K562 (cell line): ENCODE data around the gene SAMD8. TPM values are rescaled to one million over a fixed set of nuclear protein-coding genes. Genes with fewer than 3 reads are reported as not detected.
A peak's percentile ranks its signal among the peaks of the same experiment; 100 is the strongest.

Experiments
- CTBP1 ChIP-seq: fragments of 450-650 bp; IDR thresholded peaks from 2 replicates; pipeline ENCODE4 v1.6.1; 2016; ENCODE audit warnings: borderline replicate concordance
- DIDO1 ChIP-seq: fragments of 450-650 bp; IDR thresholded peaks from 2 replicates; pipeline ENCODE4 v1.6.1; 2016; ENCODE audit warnings: low read depth, missing biosample characterization, missing genetic modification characterization
- ETS2 ChIP-seq: IDR thresholded peaks from 2 replicates; pipeline ENCODE4 v1.6.1; 2016; ENCODE audit warnings: borderline replicate concordance, missing genetic modification characterization, mild to moderate bottlenecking, moderate library complexity, missing compliant biosample characterization; ENCODE audit not compliant: poor library complexity, severe bottlenecking
- FOXA1 ChIP-seq: fragments of 450-650 bp; IDR thresholded peaks from 2 replicates; pipeline ENCODE4 v1.6.1; 2016; ENCODE audit warnings: mild to moderate bottlenecking, borderline replicate concordance
- ID3 ChIP-seq, 2 experiments: fragments of 250-450 bp in 1 of 2; fragments of 450-650 bp in 1 of 2; sonication (Bioruptor Pico) in 1 of 2; IDR thresholded peaks; 2 replicates each; pipeline versions ENCODE4 v1.6.1 to v1.8.0; 2016 to 2021; ENCODE audit warnings: mild to moderate bottlenecking in 2 of 2, moderate library complexity in 2 of 2, missing compliant biosample characterization in 1 of 2, missing genetic modification characterization in 1 of 2
- LARP7 ChIP-seq: fragments of 450-650 bp; IDR thresholded peaks from 2 replicates; pipeline ENCODE4 v1.6.1; 2016
- LCOR ChIP-seq: sonication (generic); formaldehyde crosslinking; IDR thresholded peaks from 2 replicates; pipeline ENCODE4 v1.8.0; 2022; ENCODE audit warnings: mild to moderate bottlenecking, missing genetic modification reagents
- MTA1 ChIP-seq: fragments of 450-650 bp; IDR thresholded peaks from 2 replicates; pipeline ENCODE4 v1.6.1; 2017; ENCODE audit warnings: borderline replicate concordance
- MTA2 ChIP-seq: fragments of 450-650 bp; IDR thresholded peaks from 2 replicates; pipeline ENCODE4 v1.6.1; 2016; ENCODE audit warnings: low read depth
- MYNN ChIP-seq, 2 experiments: sonication (generic); formaldehyde crosslinking in 1 of 2; IDR thresholded peaks; 2 replicates each; pipeline versions ENCODE4 v1.5.0 to v1.6.1; 2016 to 2020; ENCODE audit warnings: antibody characterized with exemption in 1 of 2, missing genetic modification reagents in 1 of 2
- NFE2L1 ChIP-seq: fragments of 450-650 bp; IDR thresholded peaks from 2 replicates; pipeline ENCODE4 v1.6.1; 2016; ENCODE audit warnings: missing genetic modification characterization, low read depth, mild to moderate bottlenecking, missing compliant biosample characterization, moderate library complexity, borderline replicate concordance
- NFIC ChIP-seq: fragments of 450-650 bp; IDR thresholded peaks from 2 replicates; pipeline ENCODE4 v1.6.1; 2017; ENCODE audit warnings: mild to moderate bottlenecking, inconsistent platforms
- RFX7 ChIP-seq: fragments of 250-450 bp; sonication (Bioruptor Pico); IDR thresholded peaks from 2 replicates; pipeline ENCODE4 v1.5.1; 2021; ENCODE audit warnings: mild to moderate bottlenecking
- SETDB1 ChIP-seq: IDR thresholded peaks from one replicate; pipeline ENCODE4 v1.6.1; 2012; ENCODE audit warnings: low read length, control low read depth, inconsistent platforms
- SIRT6 ChIP-seq: IDR thresholded peaks from one replicate; pipeline ENCODE4 v1.6.1; 2012; ENCODE audit warnings: low read depth, mild to moderate bottlenecking, control low read depth, inconsistent platforms, low read length, moderate library complexity
- TCF15 ChIP-seq: fragments of 250-450 bp; sonication (Bioruptor Pico); IDR thresholded peaks from 2 replicates; pipeline ENCODE4 v1.8.0; 2022; ENCODE audit warnings: moderate library complexity, mild to moderate bottlenecking, inconsistent platforms
- TGIF2 ChIP-seq: sonication (generic); formaldehyde crosslinking; IDR thresholded peaks from 2 replicates; pipeline ENCODE4 v1.8.1; 2022; ENCODE audit warnings: mild to moderate bottlenecking, missing genetic modification reagents, moderate library complexity
- THRAP3 ChIP-seq: fragments of 450-650 bp; IDR thresholded peaks from 2 replicates; pipeline ENCODE4 v1.6.1; 2016; ENCODE audit warnings: mild to moderate bottlenecking, inconsistent platforms, borderline replicate concordance
- ZBTB26 ChIP-seq: fragments of 450-650 bp; formaldehyde crosslinking; IDR thresholded peaks from 2 replicates; pipeline ENCODE4 v1.4.0; 2022; ENCODE audit warnings: missing genetic modification characterization
- ZFP1 ChIP-seq: fragments of 450-650 bp; formaldehyde crosslinking; IDR thresholded peaks from 2 replicates; pipeline ENCODE4 v1.4.0; 2020; ENCODE audit warnings: mild to moderate bottlenecking, mixed read lengths
- ZNF133 ChIP-seq: fragments of 250-450 bp; sonication (Bioruptor Pico); IDR thresholded peaks from 2 replicates; pipeline ENCODE4 v1.4.0; 2020; ENCODE audit warnings: mild to moderate bottlenecking
- ZNF551 ChIP-seq: fragments of 250-450 bp; sonication (Bioruptor Pico); IDR thresholded peaks from 2 replicates; pipeline ENCODE4 v1.5.0; 2021; ENCODE audit warnings: mild to moderate bottlenecking, moderate library complexity
- ZNF778 ChIP-seq: fragments of 450-650 bp; formaldehyde crosslinking; IDR thresholded peaks from 2 replicates; pipeline ENCODE4 v1.4.0; 2020; ENCODE audit warnings: mild to moderate bottlenecking, moderate library complexity
- ZNF780A ChIP-seq: fragments of 250-450 bp; sonication (Bioruptor Pico); IDR thresholded peaks from 2 replicates; pipeline ENCODE4 v1.5.0; 2021; ENCODE audit warnings: mild to moderate bottlenecking
- ZNF830 ChIP-seq: fragments of 250-450 bp; sonication (Bioruptor Pico); IDR thresholded peaks from 2 replicates; pipeline ENCODE4 v1.5.0; 2021; ENCODE audit warnings: mild to moderate bottlenecking
- polyA plus RNA-seq, 8 experiments: library from polyadenylated mRNA; depleted of rRNA in 4 of 8; stranded (reverse) in 5 of 8; unstranded in 3 of 8; fragments of >200 nt; fragmentation: Nextera tagmentation in 2 of 8; fragmentation: Illumina TruSeq in 1 of 8; extraction: Ambion mirVana in 2 of 8; extraction: Trizol in 1 of 8; gene quantifications; 2 replicates each; pipeline versions ENCODE4 v1.2.1 to v1.2.3, GENCODE V29; 2011 to 2014; ENCODE audit warnings: inconsistent platforms in 1 of 8, missing spikeins in 1 of 8
- total RNA-seq, 7 experiments: library from RNA; depleted of rRNA in 6 of 7; stranded (reverse); fragments of >200 nt in 6 of 7; fragmentation: Illumina TruSeq in 2 of 7; extraction: Trizol in 2 of 7; gene quantifications; 2 replicates each; pipeline versions ENCODE4 v1.2.1 to v1.2.3, GENCODE V29; 2011 to 2021; ENCODE audit warnings: low replicate concordance in 1 of 7
- TF ChIP-seq, protein P1 (sequence below): sonication (generic); formaldehyde crosslinking; IDR thresholded peaks from 2 replicates; pipeline ENCODE4 v1.5.0; 2020; ENCODE audit warnings: missing genetic modification reagents

SAMD8 gene
- total and polyA plus RNA-seq, 9 of the 15 experiments (the other 6 are each of a cell fraction or from before 2014, with no cell fraction given): 2.7 to 16.1 (median 6.2) TPM

GRCh38 chr10:75137533-75138438, 26.3 kb downstream of the SAMD8 start (continued):
- TF ChIP-seq, protein P1, sequence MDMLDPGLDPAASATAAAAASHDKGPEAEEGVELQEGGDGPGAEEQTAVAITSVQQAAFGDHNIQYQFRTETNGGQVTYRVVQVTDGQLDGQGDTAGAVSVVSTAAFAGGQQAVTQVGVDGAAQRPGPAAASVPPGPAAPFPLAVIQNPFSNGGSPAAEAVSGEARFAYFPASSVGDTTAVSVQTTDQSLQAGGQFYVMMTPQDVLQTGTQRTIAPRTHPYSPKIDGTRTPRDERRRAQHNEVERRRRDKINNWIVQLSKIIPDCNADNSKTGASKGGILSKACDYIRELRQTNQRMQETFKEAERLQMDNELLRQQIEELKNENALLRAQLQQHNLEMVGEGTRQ (CRISPR knock-in tag): no peak
- TF ChIP-seq MTA1: no peak
- no peak for TF ChIP-seq SETDB1
- TF ChIP-seq ZBTB26 (CRISPR knock-in tag): no peak
- no peak for TF ChIP-seq THRAP3
- TF ChIP-seq CTBP1: peak; percentile 89
- TF ChIP-seq ZNF133 (CRISPR knock-in tag): no peak
- TF ChIP-seq TCF15: no peak
- TF ChIP-seq ID3 (CRISPR knock-in tag; IDR thresholded peaks at IDR 0.05): no peak
- no peak for TF ChIP-seq ID3 (tag; IDR thresholded peaks at IDR 0.05)
- TF ChIP-seq SIRT6: no peak
- no peak for TF ChIP-seq ZFP1 (CRISPR knock-in tag)
- TF ChIP-seq LARP7: 0 out of 2 replicates have a peak, but pooled peaks have one; percentile 24
- no peak for TF ChIP-seq ZNF551 (CRISPR knock-in tag)
- TF ChIP-seq ZNF780A (CRISPR knock-in tag): no peak
- no peak for TF ChIP-seq FOXA1
- peak; percentile 35; the same call in 1 of the 2 replicates for TF ChIP-seq MTA2
- TF ChIP-seq NFE2L1 (tag): no peak
- TF ChIP-seq MYNN (IDR thresholded peaks at IDR 0.05): no peak; the same call in 1 of the 2 replicates
- TF ChIP-seq MYNN (CRISPR knock-in tag; IDR thresholded peaks at IDR 0.05): no peak
- no peak for TF ChIP-seq DIDO1
- TF ChIP-seq ZNF778 (CRISPR knock-in tag): no peak
- TF ChIP-seq TGIF2 (CRISPR knock-in tag): no peak
- no peak for TF ChIP-seq ETS2 (tag)
- TF ChIP-seq NFIC: peak; percentile 64
- no peak for TF ChIP-seq RFX7 (CRISPR knock-in tag)
- TF ChIP-seq LCOR: peak; percentile 61; the same call in 1 of the 2 replicates
- TF ChIP-seq ZNF830 (CRISPR knock-in tag): no peak
